ENCODE measurements around the gene ARPP21.

GRCh38 chr3:35787936-35788335 is 148.6 kb downstream of the ARPP21 start:
- TF ChIP-seq CTCF (IDR thresholded peaks at IDR 0.05; ENCODE audit: extremely low read depth in 1 of 2, insufficient read depth in 1 of 2, low read depth in 1 of 2, low read length in 2 of 2), result no peak
- no peak for TF ChIP-seq EZH2 (IDR thresholded peaks at IDR 0.05; ENCODE audit: borderline replicate concordance, low read depth, low read length, severe bottlenecking)
- no peak for TF ChIP-seq POLR2A (IDR thresholded peaks at IDR 0.05; ENCODE audit: low read depth, low read length)
- TF ChIP-seq JUN (IDR thresholded peaks at IDR 0.05; ENCODE audit: borderline replicate concordance, insufficient read depth, insufficient read length, low read depth), result no peak
- TF ChIP-seq POLR2AphosphoS5 (IDR thresholded peaks at IDR 0.05; ENCODE audit: insufficient read depth, low read depth, low read length), result no peak

All from endothelial cell of umbilical vein (primary cell).